Breast epithelium (tissue), 3 donors: ENCODE results near the gene HOXB4.

Experiments
- POLR2A ChIP-seq: fragments of 450-650 bp; IDR thresholded peaks from one replicate; pipeline ENCODE4 v1.6.1; 2016; ENCODE audit warnings: antibody characterized with exemption, mild to moderate bottlenecking, moderate library complexity
- TF ChIP-seq, protein P1 (sequence below), 3 donors: fragments of 450-650 bp; IDR thresholded peaks; one replicate each; pipeline ENCODE4 v1.5.1; 2016 to 2017; ENCODE audit warnings: antibody characterized with exemption in 3 of 3, mild to moderate bottlenecking in 3 of 3, moderate library complexity in 3 of 3

DNA sequence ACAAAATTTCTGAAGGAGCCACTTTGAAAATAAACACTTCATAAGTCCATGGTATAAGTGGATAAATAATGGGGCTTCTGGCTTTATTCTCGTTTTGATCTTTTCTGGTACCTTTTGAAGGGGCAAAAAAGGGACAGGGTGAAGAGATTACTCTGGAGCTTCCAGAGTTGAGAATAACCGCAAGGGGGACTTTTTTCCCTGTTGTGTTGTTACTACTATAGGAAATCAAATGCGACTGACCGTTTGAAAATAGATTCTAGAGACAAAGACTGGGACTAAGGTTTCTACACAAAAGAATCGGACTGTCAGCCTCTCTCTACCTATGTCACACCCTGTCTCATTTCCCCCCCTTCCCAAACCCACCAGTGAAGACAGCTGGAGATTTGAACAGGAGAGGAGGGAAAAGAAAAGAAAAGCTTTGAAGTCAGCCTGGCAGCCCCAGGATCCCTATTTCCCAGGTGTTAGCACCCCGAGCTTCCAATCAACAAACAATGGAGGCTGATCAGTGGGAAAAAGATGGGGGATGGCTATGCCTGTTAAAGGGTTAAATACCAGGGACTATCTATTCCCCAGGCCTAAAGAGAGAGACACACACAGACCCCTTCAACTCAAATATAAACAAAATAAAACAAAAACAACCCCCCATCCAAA lies 8.4 kb downstream of the HOXB4 start:
- TF ChIP-seq, protein P1, sequence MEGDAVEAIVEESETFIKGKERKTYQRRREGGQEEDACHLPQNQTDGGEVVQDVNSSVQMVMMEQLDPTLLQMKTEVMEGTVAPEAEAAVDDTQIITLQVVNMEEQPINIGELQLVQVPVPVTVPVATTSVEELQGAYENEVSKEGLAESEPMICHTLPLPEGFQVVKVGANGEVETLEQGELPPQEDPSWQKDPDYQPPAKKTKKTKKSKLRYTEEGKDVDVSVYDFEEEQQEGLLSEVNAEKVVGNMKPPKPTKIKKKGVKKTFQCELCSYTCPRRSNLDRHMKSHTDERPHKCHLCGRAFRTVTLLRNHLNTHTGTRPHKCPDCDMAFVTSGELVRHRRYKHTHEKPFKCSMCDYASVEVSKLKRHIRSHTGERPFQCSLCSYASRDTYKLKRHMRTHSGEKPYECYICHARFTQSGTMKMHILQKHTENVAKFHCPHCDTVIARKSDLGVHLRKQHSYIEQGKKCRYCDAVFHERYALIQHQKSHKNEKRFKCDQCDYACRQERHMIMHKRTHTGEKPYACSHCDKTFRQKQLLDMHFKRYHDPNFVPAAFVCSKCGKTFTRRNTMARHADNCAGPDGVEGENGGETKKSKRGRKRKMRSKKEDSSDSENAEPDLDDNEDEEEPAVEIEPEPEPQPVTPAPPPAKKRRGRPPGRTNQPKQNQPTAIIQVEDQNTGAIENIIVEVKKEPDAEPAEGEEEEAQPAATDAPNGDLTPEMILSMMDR (IDR thresholded peaks at IDR 0.05) = no peak
- no peak for TF ChIP-seq POLR2A
